ENCODE measurements around the gene FRMD4A.

Gene FRMD4A

GRCh38 chr10:14182781-14183180, 147.9 kb downstream of the FRMD4A start:
- DNase-seq = no peak

GRCh38 chr10:14181567-14181936, 149.2 kb downstream of the FRMD4A start:
- no peak for DNase-seq

- DNase-seq = no peak
These were observed 149.7 kb downstream of the FRMD4A start for GRCh38 chr10:14180911-14181566.

DNA sequence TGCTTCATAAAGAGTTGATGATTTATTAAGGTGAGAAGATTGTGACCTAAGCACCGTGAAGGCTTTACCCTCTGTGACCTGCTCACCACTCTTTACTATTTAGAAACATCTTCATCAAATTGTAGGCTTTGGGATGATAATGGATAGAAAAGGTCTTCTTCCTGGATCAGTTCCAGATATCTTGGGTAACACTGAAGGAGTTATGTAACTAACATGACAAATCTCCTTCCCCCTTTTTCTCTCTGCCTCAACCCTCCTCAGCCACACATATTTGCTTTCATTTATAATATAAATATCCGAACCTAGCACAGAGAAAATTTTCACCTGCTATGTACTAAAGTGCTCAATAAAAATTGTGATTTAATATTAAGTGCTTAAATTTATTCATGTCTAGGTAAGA, 151.5 kb downstream of the FRMD4A start:
- no peak for DNase-seq

DNA sequence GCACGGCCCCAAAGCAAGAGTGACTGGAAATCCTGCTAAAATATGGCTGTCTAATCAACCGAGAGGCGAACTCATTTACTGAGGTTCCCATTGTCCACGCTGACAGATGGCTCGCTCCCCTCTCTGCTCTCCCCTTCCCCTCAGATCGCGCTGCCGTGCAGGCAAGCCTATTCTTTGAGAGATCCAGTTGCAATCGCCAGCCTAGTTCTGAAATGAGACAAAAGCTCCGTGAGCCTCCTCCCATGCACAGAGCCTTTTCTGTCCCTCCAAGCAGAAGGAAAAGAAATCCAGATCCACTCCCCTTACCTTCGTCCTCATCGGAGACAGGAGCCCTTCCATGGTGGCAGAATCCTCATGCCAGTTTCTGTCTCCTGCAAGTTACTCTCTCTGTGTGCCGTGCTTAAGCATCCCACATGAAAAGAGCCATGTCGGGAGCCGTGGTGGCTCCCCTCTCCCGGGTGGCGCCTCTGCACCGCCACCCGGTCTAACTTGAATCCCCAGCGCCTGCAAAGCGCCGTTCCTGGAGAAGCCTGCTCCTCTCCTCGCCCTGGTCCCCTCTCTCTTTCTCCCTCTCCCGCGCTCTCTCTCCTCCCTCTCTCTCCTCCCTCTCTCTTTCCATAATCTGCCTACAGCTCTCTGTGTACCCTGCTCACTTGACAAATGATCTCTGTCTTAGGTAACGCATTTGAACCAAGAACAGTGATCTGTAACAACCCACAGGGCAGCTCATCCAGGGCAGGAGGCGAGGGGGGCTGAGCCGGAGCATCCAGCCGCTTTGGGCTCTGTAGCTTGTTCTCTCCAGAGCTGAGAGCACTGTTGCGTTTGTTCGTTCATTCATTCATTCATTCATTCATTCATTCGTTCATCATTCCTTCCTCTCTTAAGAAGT, 156.8 kb downstream of the FRMD4A start:
- peak; percentile 25 for DNase-seq

- DNase-seq = no peak
These were observed 157.4 kb downstream of the FRMD4A start for GRCh38 chr10:14173391-14173705.

- no peak for DNase-seq
These were observed 158.3 kb downstream of the FRMD4A start for GRCh38 chr10:14172336-14172950.

DNA sequence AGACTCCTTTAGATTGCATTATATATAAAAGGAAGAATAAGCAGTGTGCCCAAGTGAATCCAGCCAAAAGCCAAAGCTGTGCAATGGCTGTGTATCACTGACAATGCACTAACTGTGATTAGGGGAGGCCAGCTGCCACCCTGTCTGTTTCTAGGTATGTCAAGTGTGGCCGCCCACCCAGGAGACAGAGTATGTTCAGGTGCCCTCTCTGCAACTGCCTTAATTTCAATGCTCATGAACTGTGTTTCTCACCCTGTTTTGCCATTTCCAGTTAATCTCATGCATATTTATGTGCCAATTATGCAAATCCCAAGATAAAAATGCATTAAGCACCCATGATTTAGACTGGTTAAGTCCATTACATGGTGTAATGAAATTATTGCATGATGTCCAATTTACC, 159.4 kb downstream of the FRMD4A start:
- DNase-seq = no peak

DNA sequence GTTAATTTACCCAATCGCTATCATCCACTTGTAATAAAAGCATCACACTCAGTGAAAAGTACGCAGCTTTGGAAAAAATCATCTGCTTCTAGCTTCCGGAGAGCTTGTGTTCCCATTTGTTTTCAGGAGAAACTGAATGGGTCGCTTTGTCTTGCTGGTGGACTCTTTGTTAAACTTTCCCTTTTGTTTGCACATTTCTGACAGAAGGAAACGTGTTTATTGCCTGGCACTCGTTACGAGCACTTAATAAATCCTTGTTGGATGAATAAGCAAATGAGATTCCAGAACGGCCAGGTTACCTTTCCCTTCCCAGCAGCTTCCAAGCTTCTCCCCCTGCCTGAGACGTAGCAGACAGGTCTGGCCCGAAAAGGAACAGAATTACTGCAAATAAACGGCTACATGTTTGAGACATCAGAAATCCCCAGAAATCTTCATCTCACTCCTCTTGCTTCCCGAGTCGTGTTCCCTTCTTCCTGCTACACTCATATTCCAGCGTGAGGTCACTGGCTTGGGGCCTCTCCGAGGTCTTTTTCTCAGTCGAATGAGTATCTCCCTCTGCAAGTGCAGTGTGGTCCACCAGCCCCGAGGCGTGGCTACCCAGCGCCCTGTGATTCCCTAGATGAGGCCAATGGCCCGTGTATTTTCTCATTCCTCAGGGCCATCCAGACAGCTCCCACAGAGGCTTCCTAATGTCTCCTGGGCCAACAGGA, 167.2 kb downstream of the FRMD4A start:
- no peak for DNase-seq

- no peak for DNase-seq
These were observed 167.9 kb downstream of the FRMD4A start for GRCh38 chr10:14162629-14163344.

GRCh38 chr10:14162061-14162460, 168.7 kb downstream of the FRMD4A start:
- DNase-seq = no peak

DNA sequence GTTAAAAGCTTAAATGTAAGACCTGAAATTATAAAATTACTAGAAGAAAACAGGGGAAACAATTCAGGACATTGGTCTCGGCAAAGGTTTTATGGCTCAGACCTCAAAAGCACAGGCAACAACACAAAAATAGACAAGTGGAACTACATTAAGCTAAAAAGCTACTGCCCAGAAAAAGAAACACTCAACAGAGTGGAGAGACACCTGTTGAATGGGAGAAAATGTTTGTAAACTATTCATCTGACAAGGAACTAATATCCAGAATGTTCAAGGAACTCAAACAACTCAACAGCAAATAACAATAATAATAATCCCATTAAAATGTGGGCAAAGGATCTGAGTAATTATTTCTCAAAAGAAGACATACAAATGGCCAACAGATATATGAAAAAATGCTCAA, 170.4 kb downstream of the FRMD4A start:
- no peak for DNase-seq

GRCh38 chr10:14158575-14158974, 172.1 kb downstream of the FRMD4A start:
- no peak for DNase-seq

GRCh38 chr10:14156104-14156503, 174.6 kb downstream of the FRMD4A start:
- no peak for DNase-seq

GRCh38 chr10:14153570-14154055, 177.1 kb downstream of the FRMD4A start:
- DNase-seq = no peak

GRCh38 chr10:14151571-14151970, 179.2 kb downstream of the FRMD4A start:
- DNase-seq = no peak

DNA sequence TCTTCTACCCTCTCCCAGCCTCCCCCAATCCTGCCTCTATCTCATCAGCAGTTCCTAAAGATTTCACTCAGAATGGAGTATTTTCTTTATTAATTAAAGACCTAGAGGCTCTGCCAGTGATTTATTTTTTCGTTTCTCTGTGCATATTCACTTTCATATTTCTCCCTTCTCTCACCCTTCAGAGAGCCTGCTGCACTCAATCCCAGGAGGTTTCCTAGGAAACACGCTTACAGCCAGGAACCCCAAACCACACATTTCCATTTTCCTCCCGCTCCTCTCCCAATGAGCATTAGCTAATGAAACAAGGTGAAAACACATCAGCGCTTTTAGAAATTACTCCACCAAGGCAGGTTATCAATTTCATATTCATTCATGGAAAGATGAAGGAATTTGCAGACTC, 180.2 kb downstream of the FRMD4A start:
- no peak for DNase-seq

- DNase-seq = no peak
These were observed 184.2 kb downstream of the FRMD4A start for GRCh38 chr10:14146501-14146900.

DNA sequence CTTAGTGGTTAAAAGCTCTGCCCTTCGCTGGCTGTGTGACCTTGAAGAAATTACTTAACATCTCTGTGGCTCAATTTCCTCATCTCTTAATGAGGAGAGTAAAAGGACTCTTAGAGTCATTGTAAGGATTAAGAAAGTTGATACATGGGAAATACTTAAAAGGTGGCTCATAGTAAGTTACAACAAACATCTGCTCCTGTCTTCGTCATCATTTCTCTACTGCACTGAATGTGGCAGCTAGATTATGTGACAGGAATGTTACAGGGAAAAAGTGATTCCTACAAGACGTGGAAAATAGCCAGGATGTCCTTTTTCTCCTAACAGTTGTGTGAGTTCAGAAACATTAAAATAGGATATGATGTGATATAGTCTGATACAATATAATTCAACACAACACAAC, 184.7 kb downstream of the FRMD4A start:
- no peak for DNase-seq

DNA sequence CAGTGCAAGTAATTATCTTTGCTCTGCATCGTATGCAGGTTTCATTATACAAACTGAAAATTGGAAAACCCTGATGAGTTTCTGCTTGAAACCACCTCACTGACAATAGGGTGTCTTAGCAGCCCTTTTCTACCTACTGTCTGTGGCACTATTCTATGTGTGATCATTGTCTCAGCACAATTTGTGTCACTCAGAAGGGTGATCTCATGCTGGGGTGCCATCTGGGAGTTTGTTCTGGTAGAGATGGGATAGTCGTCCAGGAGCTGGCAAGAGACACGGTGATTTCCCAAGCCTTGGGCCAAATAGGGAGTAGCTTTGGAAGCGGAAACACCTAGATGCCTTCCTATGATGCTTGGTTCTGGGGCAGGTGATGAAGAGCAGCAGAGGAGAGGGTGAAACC, 186.3 kb downstream of the FRMD4A start:
- DNase-seq = no peak

DNA sequence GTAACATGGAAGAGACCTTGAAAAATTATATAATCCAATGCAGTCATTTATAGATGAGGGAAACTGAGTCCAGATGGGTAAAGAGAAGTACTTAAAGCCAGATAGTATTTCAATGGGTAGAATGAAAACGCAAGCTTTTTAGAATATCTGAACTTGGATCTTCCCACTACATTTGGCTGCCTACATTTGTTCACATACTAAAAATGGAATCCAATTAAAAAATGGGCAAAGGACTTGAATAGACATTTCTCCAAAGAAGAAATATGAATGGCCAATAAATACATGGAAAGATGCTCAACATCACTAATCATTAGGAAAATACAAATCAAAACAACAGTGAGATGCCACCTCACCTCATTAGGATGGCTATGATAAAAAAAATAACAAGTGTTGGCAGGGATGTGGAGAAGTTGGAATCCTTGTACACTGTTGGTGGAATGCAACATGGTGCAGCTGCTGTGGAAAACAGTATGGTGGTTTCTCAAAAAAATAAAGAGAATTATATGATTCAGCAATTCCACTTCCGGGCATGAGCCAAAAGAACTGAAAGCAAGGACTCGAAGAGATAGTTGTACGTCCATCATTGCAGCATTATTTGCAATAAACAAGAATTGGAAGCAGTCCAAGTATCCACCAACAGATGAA, 188.0 kb downstream of the FRMD4A start:
- no peak for DNase-seq

DNA sequence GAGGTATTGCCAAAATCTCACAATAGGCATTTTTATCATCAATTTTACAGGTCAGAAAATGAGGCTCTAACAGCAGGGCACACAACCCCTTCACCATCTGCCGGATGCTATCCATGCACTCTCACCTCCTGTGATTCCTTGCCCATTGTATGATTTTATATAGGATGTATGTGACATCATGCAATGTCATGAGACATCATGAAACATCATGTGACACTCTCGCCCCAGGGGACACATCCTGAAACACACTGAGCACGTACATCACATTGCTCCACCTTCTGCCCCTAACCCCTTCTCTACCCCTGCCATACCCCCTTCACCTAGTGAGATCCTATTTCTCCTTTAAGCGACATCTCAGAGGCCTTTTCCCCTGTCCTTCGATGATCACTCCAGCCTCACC, 189.4 kb downstream of the FRMD4A start:
- DNase-seq = no peak

Data from NCI-H2227 treated with DMSO at 0.1 percent for 48 hours (cell line).